ENCODE measurements around the gene SURF2. TPM values are rescaled to one million over a fixed set of nuclear protein-coding genes. Genes with fewer than 3 reads are reported as not detected.
A peak's percentile ranks its signal among the peaks of the same experiment; 100 is the strongest.
"Not testable (repeated sequence)": the region's sequence is repeated elsewhere in the genome, so short reads cannot be mapped to it uniquely, and the experiment has no call there.

SURF2 gene
- total RNA-seq (10 to 100 TPM; 10.7 to 21.2 TPM), polyA plus RNA-seq (ENCODE audit: insufficient read length in 2 of 2) (10 to 100 TPM; 35.5 to 36.9 TPM)
- long read RNA-seq, donor 1, transcript SURF2-201 (6 exons, 842 nt) = major isoform, 16 of 16 reads
- long read RNA-seq, donor 1, partial matches to known transcripts = 0 of 16 reads
- long read RNA-seq, donor 1, other reads (novel, unspliced or antisense) = 0 of 16 reads
- long read RNA-seq, donor 2, transcript SURF2-201 (6 exons, 842 nt) = major isoform, 10 of 10 reads
- long read RNA-seq, donor 2, partial matches to known transcripts = 0 of 10 reads
- long read RNA-seq, donor 2, other reads (novel, unspliced or antisense) = 0 of 10 reads
- long read RNA-seq, donor 3, transcript SURF2-201 (6 exons, 842 nt) = major isoform, 10 of 10 reads
- long read RNA-seq, donor 3, partial matches to known transcripts = 0 of 10 reads
- long read RNA-seq, donor 3, other reads (novel, unspliced or antisense) = 0 of 10 reads
- long read RNA-seq, donor 4, transcript SURF2-201 (6 exons, 842 nt) = major isoform, 19 of 29 reads
- long read RNA-seq, donor 4, partial matches to known transcripts = 10 of 29 reads
- long read RNA-seq, donor 4, other reads (novel, unspliced or antisense) = 0 of 29 reads

DNA sequence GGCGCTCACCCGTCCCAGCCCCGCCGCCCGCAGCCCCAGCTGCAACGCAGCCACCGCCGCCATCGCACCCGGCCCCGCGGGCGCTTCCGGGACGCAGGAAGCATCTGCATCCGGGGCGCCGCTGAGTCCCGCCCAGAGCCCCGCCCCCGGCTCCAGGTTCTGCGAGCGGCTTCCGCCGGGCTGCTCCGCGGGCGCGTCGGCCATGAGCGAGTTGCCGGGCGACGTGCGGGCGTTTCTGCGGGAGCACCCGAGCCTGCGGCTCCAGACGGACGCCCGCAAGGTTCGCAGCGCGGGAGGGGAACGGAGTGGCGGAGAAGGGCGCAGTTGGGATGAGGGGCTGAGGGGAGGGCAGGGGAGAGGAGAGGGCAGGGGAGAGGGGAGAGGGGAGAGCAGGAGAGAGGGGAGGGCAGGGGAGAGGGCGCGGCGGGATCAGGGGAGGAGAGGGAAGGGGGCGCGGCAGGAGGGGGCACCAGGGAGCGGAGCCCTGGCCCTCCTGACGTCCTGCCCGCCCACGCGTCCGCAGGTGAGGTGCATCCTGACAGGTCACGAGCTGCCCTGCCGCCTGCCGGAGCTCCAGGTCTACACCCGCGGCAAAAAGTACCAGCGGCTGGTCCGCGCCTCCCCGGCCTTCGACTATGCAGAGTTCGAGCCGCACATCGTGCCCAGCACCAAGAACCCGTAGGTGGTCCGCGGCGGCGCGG, at the start of gene SURF2, which contains the start of gene SURF1:
SURF2 (plus strand) TSS at position 160 of the 701 bp plus-strand sequence; CDS start at position 203, 43 bp downstream.
SURF1 (minus strand) TSS at position 97 of the 701 bp plus-strand sequence; CDS start at position 63, 34 bp downstream.
- peaks cover 44% of the 10 kb centered on the region for H3K4me1 ChIP-seq (ENCODE audit: control insufficient read depth, insufficient read depth, low read length)
- peak in 3 of 6 donors; percentile 75 to 94 (median 94) for DNase-seq (ENCODE audit: low read depth in 4 of 6, low spot score in 6 of 6)
- no peak within 1 kb of the TSS for H3K27ac ChIP-seq (ENCODE audit: low read depth, low read length)
- H3K27me3 ChIP-seq (ENCODE audit: control insufficient read depth, insufficient read depth, low read length) = no peaks in the 10 kb centered on the region
- under 1% methylated on average over 78 of the region's 78 CpGs for WGBS (ENCODE audit: insufficient coverage)
- H3K36me3 ChIP-seq (ENCODE audit: control insufficient read depth, insufficient read depth, low read length) = peaks cover 69% of the 10 kb centered on the region
- H3K4me3 ChIP-seq (ENCODE audit: low read depth, low read length) = peak within 1 kb of the TSS; percentile 68
- no peaks in the 10 kb centered on the region for H3K9me3 ChIP-seq (ENCODE audit: control insufficient read depth, insufficient read depth, low read length)

GRCh38 chr9:133307301-133307700, 49.0 kb upstream of the SURF2 start:
- no peaks in the 10 kb centered on the region for H3K27me3 ChIP-seq (ENCODE audit: control insufficient read depth, insufficient read depth, low read length)
- 58% methylated on average over 13 of the region's 16 CpGs for WGBS (ENCODE audit: insufficient coverage)
- H3K4me3 ChIP-seq (ENCODE audit: low read depth, low read length) = no peak overlapping the region
- H3K36me3 ChIP-seq (ENCODE audit: control insufficient read depth, insufficient read depth, low read length) = no peaks in the 10 kb centered on the region
- no peaks in the 10 kb centered on the region for H3K9me3 ChIP-seq (ENCODE audit: control insufficient read depth, insufficient read depth, low read length)
- H3K27ac ChIP-seq (ENCODE audit: low read depth, low read length) = no peak overlapping the region
- no peaks in the 10 kb centered on the region for H3K4me1 ChIP-seq (ENCODE audit: control insufficient read depth, insufficient read depth, low read length)
- DNase-seq (ENCODE audit: low read depth in 4 of 6, low spot score in 6 of 6) = peak in 2 of 6 donors; percentile 1 to 17

GRCh38 chr9:133309608-133310007, 46.7 kb upstream of the SURF2 start:
- H3K4me1 ChIP-seq (ENCODE audit: control insufficient read depth, insufficient read depth, low read length) = no peaks in the 10 kb centered on the region
- H3K27ac ChIP-seq (ENCODE audit: low read depth, low read length) = no peak overlapping the region
- no peak overlapping the region for H3K4me3 ChIP-seq (ENCODE audit: low read depth, low read length)
- no peak for DNase-seq (ENCODE audit: low read depth in 4 of 6, low spot score in 6 of 6)
- 76% methylated on average over 3 of the region's 6 CpGs for WGBS (ENCODE audit: insufficient coverage)
- no peaks in the 10 kb centered on the region for H3K27me3 ChIP-seq (ENCODE audit: control insufficient read depth, insufficient read depth, low read length)
- H3K36me3 ChIP-seq (ENCODE audit: control insufficient read depth, insufficient read depth, low read length) = no peaks in the 10 kb centered on the region
- H3K9me3 ChIP-seq (ENCODE audit: control insufficient read depth, insufficient read depth, low read length) = no peaks in the 10 kb centered on the region

- Histone ChIP-seq H3K4me1 (ENCODE audit: control insufficient read depth, insufficient read depth, low read length) (no peaks in the 10 kb centered on the region), H3K27ac (ENCODE audit: low read depth, low read length) (no peak overlapping the region), H3K9me3 (ENCODE audit: control insufficient read depth, insufficient read depth, low read length) (no peaks in the 10 kb centered on the region), H3K36me3 (ENCODE audit: control insufficient read depth, insufficient read depth, low read length) (no peaks in the 10 kb centered on the region), H3K27me3 (ENCODE audit: control insufficient read depth, insufficient read depth, low read length) (no peaks in the 10 kb centered on the region), H3K4me3 (ENCODE audit: low read depth, low read length) (no peak overlapping the region)
- no CpG with 5 or more reads among the region's 2 CpGs for WGBS (ENCODE audit: insufficient coverage)
- no peak for DNase-seq (ENCODE audit: low read depth in 4 of 6, low spot score in 6 of 6)
Observed at GRCh38 chr9:133315997-133316396, 40.4 kb upstream of the SURF2 start.

- not testable (repeated sequence) for H3K27me3 ChIP-seq (ENCODE audit: control insufficient read depth, insufficient read depth, low read length); H3K4me1 ChIP-seq (ENCODE audit: control insufficient read depth, insufficient read depth, low read length); H3K36me3 ChIP-seq (ENCODE audit: control insufficient read depth, insufficient read depth, low read length); DNase-seq (ENCODE audit: low read depth in 4 of 6, low spot score in 6 of 6); H3K27ac ChIP-seq (ENCODE audit: low read depth, low read length); H3K9me3 ChIP-seq (ENCODE audit: control insufficient read depth, insufficient read depth, low read length); H3K4me3 ChIP-seq (ENCODE audit: low read depth, low read length)
- 97% methylated on average over 3 of the region's 13 CpGs for WGBS (ENCODE audit: insufficient coverage)
Observed at GRCh38 chr9:133317551-133317950, 38.8 kb upstream of the SURF2 start.

DNA sequence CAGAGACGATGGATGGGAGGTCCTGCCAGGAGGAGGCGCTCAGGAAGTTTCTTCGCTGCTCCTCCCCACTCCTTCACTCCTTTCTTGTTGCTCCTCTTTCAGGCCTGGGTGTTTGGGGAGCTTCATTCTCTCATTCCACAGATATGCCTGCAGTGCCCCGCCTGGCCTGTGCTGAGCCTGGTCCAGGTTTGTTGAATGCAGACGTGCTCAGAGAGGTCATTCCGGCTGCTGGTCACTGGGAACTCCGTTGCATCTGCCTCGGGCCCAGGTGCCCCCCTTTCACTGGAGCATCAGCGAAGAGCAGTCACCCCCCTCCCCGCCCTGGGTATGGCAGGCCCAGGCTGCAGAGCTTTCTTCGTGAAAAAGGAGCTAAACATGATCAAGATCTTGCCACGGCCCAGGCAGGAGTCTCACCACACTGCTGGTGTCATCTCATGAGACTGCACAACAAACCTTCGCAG, 35.9 kb upstream of the SURF2 start:
- Histone ChIP-seq H3K4me3 (ENCODE audit: low read depth, low read length) (no peak overlapping the region), H3K27me3 (ENCODE audit: control insufficient read depth, insufficient read depth, low read length) (no peaks in the 10 kb centered on the region), H3K9me3 (ENCODE audit: control insufficient read depth, insufficient read depth, low read length) (no peaks in the 10 kb centered on the region), H3K36me3 (ENCODE audit: control insufficient read depth, insufficient read depth, low read length) (no peaks in the 10 kb centered on the region), H3K27ac (ENCODE audit: low read depth, low read length) (no peak overlapping the region), H3K4me1 (ENCODE audit: control insufficient read depth, insufficient read depth, low read length) (no peaks in the 10 kb centered on the region)
- 76% methylated on average over 10 of the region's 13 CpGs for WGBS (ENCODE audit: insufficient coverage)
- no peak for DNase-seq (ENCODE audit: low read depth in 4 of 6, low spot score in 6 of 6)

GRCh38 chr9:133321411-133321935, 34.9 kb upstream of the SURF2 start:
- 78% methylated on average over 9 of the region's 13 CpGs for WGBS (ENCODE audit: insufficient coverage)
- Histone ChIP-seq H3K4me3 (ENCODE audit: low read depth, low read length) (no peak overlapping the region), H3K9me3 (ENCODE audit: control insufficient read depth, insufficient read depth, low read length) (no peaks in the 10 kb centered on the region), H3K27me3 (ENCODE audit: control insufficient read depth, insufficient read depth, low read length) (no peaks in the 10 kb centered on the region), H3K4me1 (ENCODE audit: control insufficient read depth, insufficient read depth, low read length) (no peaks in the 10 kb centered on the region), H3K27ac (ENCODE audit: low read depth, low read length) (no peak overlapping the region), H3K36me3 (ENCODE audit: control insufficient read depth, insufficient read depth, low read length) (no peaks in the 10 kb centered on the region)
- DNase-seq (ENCODE audit: low read depth in 4 of 6, low spot score in 6 of 6) = no peak

DNA sequence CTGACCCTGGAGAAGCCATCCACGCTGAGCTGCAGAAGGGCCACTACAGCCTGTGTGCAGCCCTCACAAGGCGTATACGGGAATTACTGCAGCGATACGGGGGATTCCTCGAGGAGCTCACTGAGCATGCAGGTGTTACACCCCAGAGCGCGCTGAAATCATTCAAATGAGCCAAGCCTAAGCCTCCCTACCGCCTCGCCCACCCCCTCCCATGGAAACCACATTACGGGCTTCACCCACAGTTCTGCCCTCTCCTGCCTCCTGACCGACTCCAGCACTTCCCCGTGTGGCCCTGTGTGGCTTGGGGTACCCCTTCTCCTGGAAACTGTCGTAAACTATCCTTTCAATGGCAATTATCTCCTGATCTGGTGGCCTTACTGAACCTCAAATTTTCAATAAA, 33.6 kb upstream of the SURF2 start:
- Histone ChIP-seq H3K36me3 (ENCODE audit: control insufficient read depth, insufficient read depth, low read length) (no peaks in the 10 kb centered on the region), H3K4me1 (ENCODE audit: control insufficient read depth, insufficient read depth, low read length) (no peaks in the 10 kb centered on the region), H3K27ac (ENCODE audit: low read depth, low read length) (no peak overlapping the region), H3K9me3 (ENCODE audit: control insufficient read depth, insufficient read depth, low read length) (no peaks in the 10 kb centered on the region), H3K4me3 (ENCODE audit: low read depth, low read length) (no peak overlapping the region), H3K27me3 (ENCODE audit: control insufficient read depth, insufficient read depth, low read length) (no peaks in the 10 kb centered on the region)
- 90% methylated on average over 14 of the region's 14 CpGs for WGBS (ENCODE audit: insufficient coverage)
- no peak for DNase-seq (ENCODE audit: low read depth in 4 of 6, low spot score in 6 of 6)

DNA sequence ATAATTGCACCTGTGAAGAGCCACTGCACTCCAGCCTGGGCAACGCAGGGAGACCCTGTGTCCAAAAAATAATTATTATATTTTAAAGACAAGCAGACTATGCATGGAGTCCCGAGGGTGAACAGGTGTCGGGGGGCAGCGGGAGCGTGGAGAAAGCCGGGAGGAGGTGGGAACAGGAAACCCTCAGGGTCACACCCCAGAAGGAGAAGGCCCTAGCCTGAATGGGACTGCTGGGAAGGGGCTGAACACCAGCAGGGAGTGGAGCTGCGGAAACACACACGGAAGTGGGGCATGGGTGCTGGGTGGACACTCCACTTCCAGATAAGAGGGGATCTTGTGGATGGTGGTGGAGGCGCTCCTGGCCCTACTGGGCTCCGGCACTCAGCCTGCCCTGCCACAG, 33.1 kb upstream of the SURF2 start:
- WGBS (ENCODE audit: insufficient coverage) = 95% methylated on average over 7 of the region's 10 CpGs
- no peaks in the 10 kb centered on the region for H3K9me3 ChIP-seq (ENCODE audit: control insufficient read depth, insufficient read depth, low read length)
- H3K4me1 ChIP-seq (ENCODE audit: control insufficient read depth, insufficient read depth, low read length) = no peaks in the 10 kb centered on the region
- no peak for DNase-seq (ENCODE audit: low read depth in 4 of 6, low spot score in 6 of 6)
- no peak overlapping the region for H3K27ac ChIP-seq (ENCODE audit: low read depth, low read length)
- no peaks in the 10 kb centered on the region for H3K27me3 ChIP-seq (ENCODE audit: control insufficient read depth, insufficient read depth, low read length)
- peaks cover 2% of the 10 kb centered on the region for H3K36me3 ChIP-seq (ENCODE audit: control insufficient read depth, insufficient read depth, low read length)
- H3K4me3 ChIP-seq (ENCODE audit: low read depth, low read length) = no peak overlapping the region

Measured in spinal cord (tissue), 10 donors.